Mononuclear cell (primary cell): ENCODE results near the gene SGTA. TPM values are rescaled to one million over a fixed set of nuclear protein-coding genes. Genes with fewer than 3 reads are reported as not detected.

ENCODE experiments used
- H3K27me3 ChIP-seq: 2 replicates; pipeline ENCODE4 v1.6.0; 2011; ENCODE audit warnings: low read length, control low read depth; ENCODE audit not compliant: insufficient read depth
- H3K4me1 ChIP-seq: 2 replicates; pipeline ENCODE4 v1.5.1; 2011; ENCODE audit warnings: mild to moderate bottlenecking, low read length, control low read depth; ENCODE audit not compliant: insufficient read depth
- H3K4me3 ChIP-seq: 2 replicates; pipeline ENCODE4 v1.5.1; 2011; ENCODE audit warnings: mild to moderate bottlenecking, low read length, moderate library complexity
- H3K9me3 ChIP-seq: 2 replicates; pipeline ENCODE4 v1.5.1; 2011; ENCODE audit warnings: low read depth, mild to moderate bottlenecking, control low read depth, low read length
- total RNA-seq: library from RNA; depleted of rRNA; stranded (reverse); fragments of >200 nt; gene quantifications from one replicate; pipeline ENCODE4 v1.2.3, GENCODE V29; 2012

SGTA gene
- total RNA-seq, 1 donor, result 23.0 TPM

GRCh38 chr19:2774083-2774679 lies 8.9 kb downstream of the SGTA start:
- no peaks in the 10 kb centered on the region for H3K9me3 ChIP-seq
- no peaks in the 10 kb centered on the region for H3K27me3 ChIP-seq
- peaks cover 29% of the 10 kb centered on the region for H3K4me1 ChIP-seq
- H3K4me3 ChIP-seq, result no peak overlapping the region

- peaks cover 29% of the 10 kb centered on the region for H3K4me1 ChIP-seq
- H3K9me3 ChIP-seq, result no peaks in the 10 kb centered on the region
- no peaks in the 10 kb centered on the region for H3K27me3 ChIP-seq
- H3K4me3 ChIP-seq, result no peak overlapping the region
Observed at GRCh38 chr19:2771786-2772674, 11.0 kb downstream of the SGTA start.

- Histone ChIP-seq H3K4me3 (no peak overlapping the region), H3K4me1 (peaks cover 18% of the 10 kb centered on the region), H3K27me3 (no peaks in the 10 kb centered on the region), H3K9me3 (no peaks in the 10 kb centered on the region)
Observed at GRCh38 chr19:2770055-2771013, 12.7 kb downstream of the SGTA start.

GRCh38 chr19:2769218-2769617 lies 13.9 kb downstream of the SGTA start:
- Histone ChIP-seq H3K27me3 (no peaks in the 10 kb centered on the region), H3K4me3 (no peak overlapping the region), H3K4me1 (peaks cover 9% of the 10 kb centered on the region), H3K9me3 (no peaks in the 10 kb centered on the region)

GRCh38 chr19:2768365-2769132 lies 14.5 kb downstream of the SGTA start:
- Histone ChIP-seq H3K4me1 (peaks cover 9% of the 10 kb centered on the region), H3K27me3 (no peaks in the 10 kb centered on the region), H3K4me3 (no peak overlapping the region), H3K9me3 (no peaks in the 10 kb centered on the region)

- no peaks in the 10 kb centered on the region for H3K9me3 ChIP-seq
- H3K27me3 ChIP-seq, result no peaks in the 10 kb centered on the region
- H3K4me1 ChIP-seq, result peaks cover 9% of the 10 kb centered on the region
- no peak overlapping the region for H3K4me3 ChIP-seq
Observed at GRCh38 chr19:2767688-2768087, 15.4 kb downstream of the SGTA start.

GRCh38 chr19:2766594-2767372 lies 16.3 kb downstream of the SGTA start:
- peaks cover 9% of the 10 kb centered on the region for H3K4me1 ChIP-seq
- H3K9me3 ChIP-seq, result no peaks in the 10 kb centered on the region
- H3K27me3 ChIP-seq, result no peaks in the 10 kb centered on the region
- H3K4me3 ChIP-seq, result no peak overlapping the region

GRCh38 chr19:2765376-2765775 lies 17.7 kb downstream of the SGTA start:
- no peaks in the 10 kb centered on the region for H3K27me3 ChIP-seq
- no peaks in the 10 kb centered on the region for H3K9me3 ChIP-seq
- no peak overlapping the region for H3K4me3 ChIP-seq
- H3K4me1 ChIP-seq, result peaks cover 5% of the 10 kb centered on the region

- H3K27me3 ChIP-seq, result no peaks in the 10 kb centered on the region
- no peak overlapping the region for H3K4me3 ChIP-seq
- H3K4me1 ChIP-seq, result peaks cover under 1% of the 10 kb centered on the region
- H3K9me3 ChIP-seq, result no peaks in the 10 kb centered on the region
Observed at GRCh38 chr19:2764945-2765344, 18.1 kb downstream of the SGTA start.

- Histone ChIP-seq H3K9me3 (no peaks in the 10 kb centered on the region), H3K4me3 (no peak overlapping the region), H3K4me1 (no peaks in the 10 kb centered on the region)
Observed at GRCh38 chr19:2763687-2764086, 19.4 kb downstream of the SGTA start.

GRCh38 chr19:2762783-2763496 lies 20.1 kb downstream of the SGTA start:
- Histone ChIP-seq H3K9me3 (no peaks in the 10 kb centered on the region), H3K27me3 (no peaks in the 10 kb centered on the region), H3K4me1 (no peaks in the 10 kb centered on the region), H3K4me3 (no peak overlapping the region)

More at GRCh38 chr19:2763687-2764086, 19.4 kb downstream of the SGTA start:
- H3K27me3 ChIP-seq, result no peaks in the 10 kb centered on the region

GRCh38 chr19:2761876-2762782 lies 20.9 kb downstream of the SGTA start:
- Histone ChIP-seq H3K9me3 (no peaks in the 10 kb centered on the region), H3K4me1 (no peaks in the 10 kb centered on the region), H3K4me3 (no peak overlapping the region), H3K27me3 (no peaks in the 10 kb centered on the region)
